H1 (cell line): ENCODE measurements around the gene TPO. TPM values are rescaled to one million over a fixed set of nuclear protein-coding genes. Genes with fewer than 3 reads are reported as not detected.

Experiments used
- BRCA1 ChIP-seq: IDR thresholded peaks from 2 replicates; pipeline ENCODE4 v1.6.1; 2012; ENCODE audit warnings: low read depth, low read length, improper control_type of control experiment
- CTBP2 ChIP-seq: IDR thresholded peaks from 2 replicates; pipeline ENCODE4 v1.7.0; 2011; ENCODE audit warnings: borderline replicate concordance, mild to moderate bottlenecking, moderate library complexity, mixed read lengths, low read length; ENCODE audit not compliant: insufficient read depth, insufficient read length
- GTF2F1 ChIP-seq: IDR thresholded peaks from 2 replicates; pipeline ENCODE4 v1.6.1; 2012; ENCODE audit warnings: low read depth, low read length, improper control_type of control experiment, borderline replicate concordance
- polyA plus RNA-seq, 7 experiments: library from polyadenylated mRNA; depleted of rRNA in 3 of 7; stranded (reverse) in 5 of 7; unstranded in 2 of 7; fragments of >200 nt in 5 of 7; fragments of 200-250 nt in 2 of 7; gene quantifications; 1 replicate in 5 of 7; 2 replicates in 1 of 7; 4 replicates in 1 of 7; pipeline versions ENCODE4 v1.2.1 to v1.2.3, GENCODE V29; 2011 to 2013; ENCODE audit warnings: missing spikeins in 2 of 7, mixed read lengths in 2 of 7
- total RNA-seq: library from RNA; stranded (reverse); fragmentation: NEBNext Ultra II Directional; extraction: Animal tissue kit (Norgen Biotek cat#: 25700); gene quantifications from 2 replicates; pipeline ENCODE4 v1.2.1, GENCODE V29; 2021
- TF ChIP-seq, protein P1 (sequence below): fragments of 300-600 bp; sonication (generic); IDR thresholded peaks from 2 replicates; pipeline ENCODE4 v1.7.1; 2012; ENCODE audit warnings: low read length, moderate library complexity, mild to moderate bottlenecking, inconsistent platforms; ENCODE audit not compliant: insufficient replicate concordance

TPO gene
- total and polyA plus RNA-seq, 2 of the 8 experiments (the other 6 are each of a cell fraction or from before 2014, with no cell fraction given): not detected

DNA sequence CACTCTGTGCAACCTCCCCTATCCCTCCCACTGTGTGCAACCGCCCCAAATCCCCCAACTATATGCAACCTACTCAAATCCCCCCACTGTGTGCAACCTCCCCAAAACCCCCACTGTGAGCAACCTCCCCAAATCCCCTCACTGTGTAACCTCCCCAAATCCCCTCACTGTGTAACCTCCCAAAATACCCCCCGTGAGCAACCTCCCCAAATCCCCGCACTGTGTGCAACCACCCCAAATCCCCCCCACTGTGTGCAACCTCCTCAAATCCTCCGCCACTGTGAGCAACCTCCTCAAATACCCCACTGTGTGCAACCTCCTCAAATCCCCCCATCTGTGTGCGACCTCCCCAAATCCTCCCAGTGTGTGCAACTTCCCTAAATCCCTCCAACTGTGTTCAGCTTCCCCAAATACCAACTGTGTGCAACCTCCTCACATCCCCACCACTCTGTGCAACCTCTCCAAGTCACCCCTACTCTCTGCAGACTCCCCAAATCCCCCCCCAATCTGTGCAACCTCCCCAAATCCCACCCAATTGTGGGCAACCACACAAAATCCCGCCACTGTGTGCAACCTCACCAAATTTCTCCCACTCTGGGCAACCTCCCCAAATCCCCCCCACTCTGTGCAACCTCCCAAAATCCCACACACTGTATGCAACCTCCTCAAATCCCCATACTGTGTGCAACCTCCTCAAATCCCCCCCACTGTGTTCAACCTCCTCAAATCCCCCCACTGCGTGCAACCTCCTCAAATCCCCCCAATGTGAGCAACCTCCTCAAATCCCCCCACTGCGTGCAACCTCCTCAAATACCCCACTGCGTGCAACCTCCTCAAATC, 114.1 kb downstream of the TPO start (continued):
- TF ChIP-seq, protein P1, sequence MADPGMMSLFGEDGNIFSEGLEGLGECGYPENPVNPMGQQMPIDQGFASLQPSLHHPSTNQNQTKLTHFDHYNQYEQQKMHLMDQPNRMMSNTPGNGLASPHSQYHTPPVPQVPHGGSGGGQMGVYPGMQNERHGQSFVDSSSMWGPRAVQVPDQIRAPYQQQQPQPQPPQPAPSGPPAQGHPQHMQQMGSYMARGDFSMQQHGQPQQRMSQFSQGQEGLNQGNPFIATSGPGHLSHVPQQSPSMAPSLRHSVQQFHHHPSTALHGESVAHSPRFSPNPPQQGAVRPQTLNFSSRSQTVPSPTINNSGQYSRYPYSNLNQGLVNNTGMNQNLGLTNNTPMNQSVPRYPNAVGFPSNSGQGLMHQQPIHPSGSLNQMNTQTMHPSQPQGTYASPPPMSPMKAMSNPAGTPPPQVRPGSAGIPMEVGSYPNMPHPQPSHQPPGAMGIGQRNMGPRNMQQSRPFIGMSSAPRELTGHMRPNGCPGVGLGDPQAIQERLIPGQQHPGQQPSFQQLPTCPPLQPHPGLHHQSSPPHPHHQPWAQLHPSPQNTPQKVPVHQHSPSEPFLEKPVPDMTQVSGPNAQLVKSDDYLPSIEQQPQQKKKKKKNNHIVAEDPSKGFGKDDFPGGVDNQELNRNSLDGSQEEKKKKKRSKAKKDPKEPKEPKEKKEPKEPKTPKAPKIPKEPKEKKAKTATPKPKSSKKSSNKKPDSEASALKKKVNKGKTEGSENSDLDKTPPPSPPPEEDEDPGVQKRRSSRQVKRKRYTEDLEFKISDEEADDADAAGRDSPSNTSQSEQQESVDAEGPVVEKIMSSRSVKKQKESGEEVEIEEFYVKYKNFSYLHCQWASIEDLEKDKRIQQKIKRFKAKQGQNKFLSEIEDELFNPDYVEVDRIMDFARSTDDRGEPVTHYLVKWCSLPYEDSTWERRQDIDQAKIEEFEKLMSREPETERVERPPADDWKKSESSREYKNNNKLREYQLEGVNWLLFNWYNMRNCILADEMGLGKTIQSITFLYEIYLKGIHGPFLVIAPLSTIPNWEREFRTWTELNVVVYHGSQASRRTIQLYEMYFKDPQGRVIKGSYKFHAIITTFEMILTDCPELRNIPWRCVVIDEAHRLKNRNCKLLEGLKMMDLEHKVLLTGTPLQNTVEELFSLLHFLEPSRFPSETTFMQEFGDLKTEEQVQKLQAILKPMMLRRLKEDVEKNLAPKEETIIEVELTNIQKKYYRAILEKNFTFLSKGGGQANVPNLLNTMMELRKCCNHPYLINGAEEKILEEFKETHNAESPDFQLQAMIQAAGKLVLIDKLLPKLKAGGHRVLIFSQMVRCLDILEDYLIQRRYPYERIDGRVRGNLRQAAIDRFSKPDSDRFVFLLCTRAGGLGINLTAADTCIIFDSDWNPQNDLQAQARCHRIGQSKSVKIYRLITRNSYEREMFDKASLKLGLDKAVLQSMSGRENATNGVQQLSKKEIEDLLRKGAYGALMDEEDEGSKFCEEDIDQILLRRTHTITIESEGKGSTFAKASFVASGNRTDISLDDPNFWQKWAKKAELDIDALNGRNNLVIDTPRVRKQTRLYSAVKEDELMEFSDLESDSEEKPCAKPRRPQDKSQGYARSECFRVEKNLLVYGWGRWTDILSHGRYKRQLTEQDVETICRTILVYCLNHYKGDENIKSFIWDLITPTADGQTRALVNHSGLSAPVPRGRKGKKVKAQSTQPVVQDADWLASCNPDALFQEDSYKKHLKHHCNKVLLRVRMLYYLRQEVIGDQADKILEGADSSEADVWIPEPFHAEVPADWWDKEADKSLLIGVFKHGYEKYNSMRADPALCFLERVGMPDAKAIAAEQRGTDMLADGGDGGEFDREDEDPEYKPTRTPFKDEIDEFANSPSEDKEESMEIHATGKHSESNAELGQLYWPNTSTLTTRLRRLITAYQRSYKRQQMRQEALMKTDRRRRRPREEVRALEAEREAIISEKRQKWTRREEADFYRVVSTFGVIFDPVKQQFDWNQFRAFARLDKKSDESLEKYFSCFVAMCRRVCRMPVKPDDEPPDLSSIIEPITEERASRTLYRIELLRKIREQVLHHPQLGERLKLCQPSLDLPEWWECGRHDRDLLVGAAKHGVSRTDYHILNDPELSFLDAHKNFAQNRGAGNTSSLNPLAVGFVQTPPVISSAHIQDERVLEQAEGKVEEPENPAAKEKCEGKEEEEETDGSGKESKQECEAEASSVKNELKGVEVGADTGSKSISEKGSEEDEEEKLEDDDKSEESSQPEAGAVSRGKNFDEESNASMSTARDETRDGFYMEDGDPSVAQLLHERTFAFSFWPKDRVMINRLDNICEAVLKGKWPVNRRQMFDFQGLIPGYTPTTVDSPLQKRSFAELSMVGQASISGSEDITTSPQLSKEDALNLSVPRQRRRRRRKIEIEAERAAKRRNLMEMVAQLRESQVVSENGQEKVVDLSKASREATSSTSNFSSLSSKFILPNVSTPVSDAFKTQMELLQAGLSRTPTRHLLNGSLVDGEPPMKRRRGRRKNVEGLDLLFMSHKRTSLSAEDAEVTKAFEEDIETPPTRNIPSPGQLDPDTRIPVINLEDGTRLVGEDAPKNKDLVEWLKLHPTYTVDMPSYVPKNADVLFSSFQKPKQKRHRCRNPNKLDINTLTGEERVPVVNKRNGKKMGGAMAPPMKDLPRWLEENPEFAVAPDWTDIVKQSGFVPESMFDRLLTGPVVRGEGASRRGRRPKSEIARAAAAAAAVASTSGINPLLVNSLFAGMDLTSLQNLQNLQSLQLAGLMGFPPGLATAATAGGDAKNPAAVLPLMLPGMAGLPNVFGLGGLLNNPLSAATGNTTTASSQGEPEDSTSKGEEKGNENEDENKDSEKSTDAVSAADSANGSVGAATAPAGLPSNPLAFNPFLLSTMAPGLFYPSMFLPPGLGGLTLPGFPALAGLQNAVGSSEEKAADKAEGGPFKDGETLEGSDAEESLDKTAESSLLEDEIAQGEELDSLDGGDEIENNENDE: no peak
- TF ChIP-seq GTF2F1 (no peak), CTBP2 (no peak), BRCA1 (no peak)
